ENCODE measurements around the gene CC2D2A.

- TF ChIP-seq EZH2 (IDR thresholded peaks at IDR 0.05): no peak
- TF ChIP-seq POLR2AphosphoS5 (IDR thresholded peaks at IDR 0.05; ENCODE audit: borderline replicate concordance, low read depth, low read length): no peak
These were observed 19.9 kb downstream of the CC2D2A start for GRCh38 chr4:15489551-15489950.
